ENCODE results near the gene E4F1. TPM values are rescaled to one million over a fixed set of nuclear protein-coding genes. Genes with fewer than 3 reads are reported as not detected.

E4F1 gene
- total RNA-seq, 1 donor from 2014 or later: 18.7 TPM

- no peak for TF ChIP-seq CTCF (IDR thresholded peaks at IDR 0.05)
- H3K36me3 Mint-ChIP-seq (ENCODE audit: low read depth): peaks cover 8% of the 10 kb centered on the region
- no peaks in the 10 kb centered on the region for H3K4me1 Mint-ChIP-seq (ENCODE audit: low read depth)
- H3K4me3 Mint-ChIP-seq (ENCODE audit: unreplicated experiment): no peak overlapping the region
- H3K9me3 Mint-ChIP-seq (ENCODE audit: low read depth): no peaks in the 10 kb centered on the region
- no peak overlapping the region for H3K27ac Mint-ChIP-seq (ENCODE audit: unreplicated experiment)
- no peak for DNase-seq (ENCODE audit: low spot score)
- no peaks in the 10 kb centered on the region for H3K27me3 Mint-ChIP-seq (ENCODE audit: low read depth)
These were observed 43.8 kb upstream of the E4F1 start for GRCh38 chr16:2179576-2179975.

GRCh38 chr16:2180461-2180860 lies 42.9 kb upstream of the E4F1 start:
- Mint-ChIP-seq H3K27ac (ENCODE audit: unreplicated experiment) (no peak overlapping the region), H3K9me3 (ENCODE audit: low read depth) (no peaks in the 10 kb centered on the region), H3K27me3 (ENCODE audit: low read depth) (no peaks in the 10 kb centered on the region), H3K4me1 (ENCODE audit: low read depth) (no peaks in the 10 kb centered on the region), H3K36me3 (ENCODE audit: low read depth) (peaks cover 8% of the 10 kb centered on the region), H3K4me3 (ENCODE audit: unreplicated experiment) (no peak overlapping the region)
- TF ChIP-seq CTCF (IDR thresholded peaks at IDR 0.05): no peak
- DNase-seq (ENCODE audit: low spot score): no peak

- DNase-seq (ENCODE audit: low spot score): no peak
- TF ChIP-seq CTCF (IDR thresholded peaks at IDR 0.05): no peak
- Mint-ChIP-seq H3K9me3 (ENCODE audit: low read depth) (no peaks in the 10 kb centered on the region), H3K36me3 (ENCODE audit: low read depth) (peaks cover 4% of the 10 kb centered on the region), H3K27me3 (ENCODE audit: low read depth) (no peaks in the 10 kb centered on the region), H3K4me3 (ENCODE audit: unreplicated experiment) (no peak overlapping the region), H3K4me1 (ENCODE audit: low read depth) (no peaks in the 10 kb centered on the region), H3K27ac (ENCODE audit: unreplicated experiment) (no peak overlapping the region)
These were observed 42.1 kb upstream of the E4F1 start for GRCh38 chr16:2180962-2181923.

- peaks cover 4% of the 10 kb centered on the region for H3K36me3 Mint-ChIP-seq (ENCODE audit: low read depth)
- no peak overlapping the region for H3K27ac Mint-ChIP-seq (ENCODE audit: unreplicated experiment)
- no peaks in the 10 kb centered on the region for H3K4me1 Mint-ChIP-seq (ENCODE audit: low read depth)
These were observed 41.4 kb upstream of the E4F1 start for GRCh38 chr16:2181952-2182351.

GRCh38 chr16:2183671-2184070 lies 39.7 kb upstream of the E4F1 start:
- Mint-ChIP-seq H3K4me3 (ENCODE audit: unreplicated experiment) (no peak overlapping the region), H3K4me1 (ENCODE audit: low read depth) (no peaks in the 10 kb centered on the region), H3K36me3 (ENCODE audit: low read depth) (peaks cover 2% of the 10 kb centered on the region), H3K27me3 (ENCODE audit: low read depth) (no peaks in the 10 kb centered on the region), H3K9me3 (ENCODE audit: low read depth) (no peaks in the 10 kb centered on the region), H3K27ac (ENCODE audit: unreplicated experiment) (no peak overlapping the region)
- no peak for TF ChIP-seq CTCF (IDR thresholded peaks at IDR 0.05)
- DNase-seq (ENCODE audit: low spot score): no peak

More at GRCh38 chr16:2181952-2182351, 41.4 kb upstream of the E4F1 start:
- no peaks in the 10 kb centered on the region for H3K27me3 Mint-ChIP-seq (ENCODE audit: low read depth)
- H3K4me3 Mint-ChIP-seq (ENCODE audit: unreplicated experiment): no peak overlapping the region
- no peak for TF ChIP-seq CTCF (IDR thresholded peaks at IDR 0.05)
- no peaks in the 10 kb centered on the region for H3K9me3 Mint-ChIP-seq (ENCODE audit: low read depth)
- DNase-seq (ENCODE audit: low spot score): no peak

Data from chondrocyte (in vitro differentiated cells).